ENCODE measurements around the gene TTLL8.

The TTLL8 gene

DNA sequence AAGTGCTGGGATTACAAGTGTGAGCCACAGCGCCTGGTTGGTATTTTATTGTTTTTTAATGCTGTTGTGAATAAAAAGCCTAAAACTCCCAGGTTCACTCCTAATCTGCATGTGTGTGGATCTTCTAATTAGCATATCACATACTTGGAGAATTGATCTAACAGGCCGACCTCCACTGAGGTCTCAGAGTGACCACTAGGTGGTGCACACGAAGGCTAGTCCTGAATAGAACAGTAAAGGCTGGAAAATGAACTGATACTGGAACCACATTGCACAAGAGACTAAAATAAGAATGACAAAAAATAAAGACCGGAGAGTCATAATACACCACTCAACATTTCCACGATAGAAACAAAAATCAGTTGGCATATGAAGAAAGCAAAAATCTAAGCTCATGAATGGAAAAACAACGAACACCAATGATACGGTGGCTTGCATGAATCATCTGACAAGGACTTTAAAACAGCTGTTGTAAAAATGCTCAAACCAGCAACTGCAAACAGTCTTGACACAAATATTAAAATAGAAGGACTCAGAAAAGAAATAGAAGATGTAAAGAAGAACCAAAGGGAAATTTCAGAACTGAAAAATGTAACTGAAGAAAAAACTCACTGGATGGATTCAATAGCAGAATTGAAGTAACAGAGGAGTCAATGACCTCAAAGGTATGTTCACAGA, 78.4 kb downstream of the TTLL8 start:
- TF ChIP-seq, protein P1, sequence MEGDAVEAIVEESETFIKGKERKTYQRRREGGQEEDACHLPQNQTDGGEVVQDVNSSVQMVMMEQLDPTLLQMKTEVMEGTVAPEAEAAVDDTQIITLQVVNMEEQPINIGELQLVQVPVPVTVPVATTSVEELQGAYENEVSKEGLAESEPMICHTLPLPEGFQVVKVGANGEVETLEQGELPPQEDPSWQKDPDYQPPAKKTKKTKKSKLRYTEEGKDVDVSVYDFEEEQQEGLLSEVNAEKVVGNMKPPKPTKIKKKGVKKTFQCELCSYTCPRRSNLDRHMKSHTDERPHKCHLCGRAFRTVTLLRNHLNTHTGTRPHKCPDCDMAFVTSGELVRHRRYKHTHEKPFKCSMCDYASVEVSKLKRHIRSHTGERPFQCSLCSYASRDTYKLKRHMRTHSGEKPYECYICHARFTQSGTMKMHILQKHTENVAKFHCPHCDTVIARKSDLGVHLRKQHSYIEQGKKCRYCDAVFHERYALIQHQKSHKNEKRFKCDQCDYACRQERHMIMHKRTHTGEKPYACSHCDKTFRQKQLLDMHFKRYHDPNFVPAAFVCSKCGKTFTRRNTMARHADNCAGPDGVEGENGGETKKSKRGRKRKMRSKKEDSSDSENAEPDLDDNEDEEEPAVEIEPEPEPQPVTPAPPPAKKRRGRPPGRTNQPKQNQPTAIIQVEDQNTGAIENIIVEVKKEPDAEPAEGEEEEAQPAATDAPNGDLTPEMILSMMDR (IDR thresholded peaks at IDR 0.05; ENCODE audit: low read depth, low read length): peak; percentile 54
- no peak overlapping the region for H3K4me3 ChIP-seq (ENCODE audit: low read depth, low read length)

DNA sequence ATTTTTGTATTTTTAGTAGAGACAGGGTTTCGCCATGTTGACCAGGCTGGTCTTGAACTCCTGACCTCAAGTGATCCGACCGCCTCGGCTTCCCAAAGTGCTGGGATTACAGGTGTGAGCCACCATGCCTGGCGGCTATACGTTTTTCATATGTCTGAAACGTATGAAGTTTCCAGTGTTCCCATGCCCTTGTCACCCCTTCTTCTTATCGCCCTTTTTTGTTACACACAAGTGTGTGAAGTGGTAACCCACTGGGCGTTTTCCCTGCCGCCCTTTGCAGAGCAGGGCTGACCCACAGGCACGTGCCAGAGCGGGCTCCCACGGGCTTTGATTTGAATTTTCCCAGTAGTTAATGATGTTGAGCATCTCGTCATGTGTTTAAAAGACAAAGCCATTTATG, 80.5 kb downstream of the TTLL8 start:
- no peak overlapping the region for H3K4me3 ChIP-seq (ENCODE audit: low read depth, low read length)
- TF ChIP-seq, protein P1 (IDR thresholded peaks at IDR 0.05; ENCODE audit: low read depth, low read length): no peak

DNA sequence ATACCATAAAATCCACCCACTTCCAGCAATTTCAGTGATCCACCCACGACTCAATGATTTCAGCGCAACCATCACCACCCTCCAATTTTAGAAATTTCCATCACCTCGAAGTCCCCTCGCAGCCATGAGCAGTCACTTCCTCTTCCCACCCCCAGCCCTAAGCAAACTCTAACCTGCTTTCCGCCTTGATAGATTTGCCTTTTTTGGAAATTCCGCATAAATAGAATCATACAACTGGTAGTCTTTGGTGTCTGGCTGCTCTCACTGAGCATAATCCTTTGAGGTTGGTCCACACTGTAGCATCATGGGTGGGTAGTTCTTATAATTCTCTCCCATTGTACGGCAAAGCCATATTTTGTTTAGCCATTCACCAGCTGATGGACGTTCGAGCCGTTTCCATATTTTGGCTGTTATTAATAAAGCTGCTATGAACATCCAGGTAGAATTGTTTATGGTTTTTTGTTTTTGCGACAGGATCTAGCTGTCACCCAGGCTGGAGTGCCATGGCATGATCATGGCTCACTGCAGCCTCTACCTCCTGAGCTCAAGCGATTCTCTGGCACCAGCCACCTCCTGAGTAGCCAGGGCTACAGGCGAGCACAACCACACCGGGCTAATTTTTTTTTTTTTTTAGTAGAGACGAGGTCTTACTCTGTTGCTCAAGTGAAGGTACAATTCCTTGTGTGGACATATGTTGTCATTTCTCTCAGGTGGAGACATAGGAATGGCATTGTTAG, 81.5 kb downstream of the TTLL8 start:
- H3K4me3 ChIP-seq (ENCODE audit: low read depth, low read length): no peak overlapping the region
- TF ChIP-seq, protein P1 (IDR thresholded peaks at IDR 0.05; ENCODE audit: low read depth, low read length): no peak

DNA sequence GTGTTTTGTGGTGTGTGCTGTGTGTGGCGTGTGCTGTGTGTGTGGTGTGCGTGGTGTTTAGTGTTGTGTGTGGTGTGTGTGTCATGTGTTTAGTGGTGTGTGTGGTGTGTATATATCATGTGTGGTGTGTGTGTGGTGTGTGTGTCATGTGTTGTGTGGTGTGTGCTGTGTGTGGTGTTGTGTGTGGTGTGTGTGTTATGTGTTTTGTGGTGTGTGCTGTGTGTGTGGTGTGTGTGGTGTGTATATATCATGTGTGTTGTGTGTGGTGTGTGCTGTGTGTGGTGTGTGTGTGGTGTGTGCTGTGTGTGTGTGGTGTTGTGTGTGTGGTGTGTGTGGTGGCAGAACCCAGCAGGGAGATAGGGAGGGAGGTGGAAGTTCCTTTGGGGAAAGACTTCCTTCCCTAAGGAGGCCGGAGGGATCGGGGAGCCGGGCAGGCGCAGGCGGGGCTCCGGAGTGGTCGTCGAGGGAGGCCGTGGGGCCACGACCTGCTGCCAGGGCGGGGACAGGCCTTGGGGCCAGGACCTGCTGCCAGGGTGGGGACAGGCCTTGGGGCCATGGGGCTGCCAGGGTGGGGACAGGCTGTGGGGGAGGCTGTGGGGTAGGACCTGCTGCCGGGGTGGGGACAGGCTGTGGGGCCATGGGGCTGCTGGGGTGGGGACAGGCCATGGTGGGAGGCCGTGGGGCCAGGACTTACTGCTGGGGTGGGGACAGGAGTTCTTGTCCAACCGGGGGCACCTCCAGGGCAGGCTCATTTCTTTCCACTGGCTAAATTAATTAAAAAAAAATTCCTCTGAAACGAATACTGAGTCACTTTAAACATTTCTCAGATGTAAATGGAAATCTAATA, 82.3 kb downstream of the TTLL8 start:
- no peak overlapping the region for H3K4me3 ChIP-seq (ENCODE audit: low read depth, low read length)
- TF ChIP-seq, protein P1 (IDR thresholded peaks at IDR 0.05; ENCODE audit: low read depth, low read length): no peak

DNA sequence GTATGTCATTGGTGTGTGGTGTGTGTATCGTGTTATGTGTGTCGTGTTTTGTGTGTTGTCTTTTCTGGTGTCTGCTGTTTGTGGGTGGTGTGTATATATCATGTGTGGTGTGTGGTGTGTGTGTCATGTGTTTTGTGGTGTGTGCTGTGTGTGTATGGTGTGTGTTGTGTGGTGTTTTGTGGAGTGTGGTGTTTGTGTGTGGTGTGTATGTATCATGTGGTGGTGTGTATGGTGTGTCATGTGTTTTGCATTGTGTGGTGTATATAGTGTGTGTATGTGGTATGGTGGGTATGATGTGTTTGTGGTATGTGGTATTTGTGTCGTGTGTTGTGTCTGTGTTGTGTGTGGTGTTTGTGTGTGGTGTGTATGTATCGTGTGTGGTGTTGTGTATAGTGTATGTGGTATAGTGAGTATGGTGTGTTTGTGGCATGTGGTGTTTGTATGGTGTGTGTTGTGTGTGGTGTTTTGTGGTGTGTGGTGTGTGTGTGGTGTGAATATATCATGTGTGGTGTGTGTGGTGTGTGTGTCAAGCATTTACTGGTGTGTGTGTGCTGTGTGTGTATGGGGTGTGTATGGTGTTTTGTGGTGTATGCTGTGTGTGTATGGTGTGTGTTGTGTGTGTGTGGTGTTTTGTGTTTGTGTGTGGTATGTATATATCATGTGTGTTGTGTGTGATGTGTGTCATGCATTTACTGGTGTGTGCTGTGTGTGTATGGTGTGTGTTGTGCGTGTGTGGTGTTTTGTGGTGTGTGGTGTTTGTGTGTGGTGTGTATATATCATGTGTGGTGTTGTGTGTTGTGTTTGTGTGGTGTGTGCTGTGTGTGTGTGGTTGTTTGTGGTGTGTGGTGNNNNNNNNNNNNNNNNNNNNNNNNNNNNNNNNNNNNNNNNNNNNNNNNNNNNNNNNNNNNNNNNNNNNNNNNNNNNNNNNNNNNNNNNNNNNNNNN, 84.8 kb downstream of the TTLL8 start:
- TF ChIP-seq, protein P1 (IDR thresholded peaks at IDR 0.05; ENCODE audit: low read depth, low read length): no peak
- no peak overlapping the region for H3K4me3 ChIP-seq (ENCODE audit: low read depth, low read length)

DNA sequence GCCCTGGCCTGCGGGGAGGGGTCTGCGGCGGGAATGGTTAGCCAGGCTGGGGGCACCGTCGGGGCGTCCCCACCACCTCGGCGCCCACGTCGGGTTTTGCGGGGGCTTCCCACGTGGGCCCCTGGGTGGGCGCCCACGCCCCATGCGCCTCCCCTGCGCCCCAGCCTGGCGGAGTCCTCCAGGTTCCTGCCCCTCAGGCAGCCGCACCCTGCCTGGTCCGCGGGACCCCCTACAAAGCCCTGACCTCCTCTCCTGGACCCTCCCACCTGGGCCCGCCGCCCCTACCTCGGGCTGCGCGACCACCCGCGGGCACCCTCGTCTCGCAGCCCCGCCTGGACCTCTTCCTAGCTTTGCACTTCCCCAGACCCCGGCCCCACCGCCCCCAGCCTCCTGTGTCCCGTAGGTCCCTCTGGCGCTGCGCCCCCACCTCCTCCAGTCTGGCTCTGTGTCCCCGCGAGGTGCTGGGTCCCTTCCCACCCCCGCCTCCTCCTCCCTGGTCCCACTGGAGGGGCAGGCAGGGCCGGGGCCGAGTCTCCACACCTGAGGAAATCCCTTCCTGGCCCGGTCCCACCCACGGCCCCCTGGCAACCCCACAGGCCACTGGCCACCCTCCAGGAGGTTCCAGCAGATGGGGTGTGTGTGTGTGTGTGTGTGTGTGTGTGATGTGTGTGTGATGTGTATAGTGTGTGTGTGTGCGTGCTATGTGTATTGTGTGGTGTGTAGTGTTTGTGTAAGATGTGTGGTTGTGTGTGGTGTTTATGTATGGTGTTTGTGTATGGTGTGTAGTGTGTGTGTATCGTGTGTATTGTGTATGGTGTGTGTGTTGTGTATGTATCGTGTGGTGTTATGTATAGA, 85.7 kb downstream of the TTLL8 start:
- TF ChIP-seq, protein P1 (IDR thresholded peaks at IDR 0.05; ENCODE audit: low read depth, low read length): no peak
- H3K4me3 ChIP-seq (ENCODE audit: low read depth, low read length): peak overlapping the region; percentile 55; the same call in 1 of the 2 replicates
